DOHH2 (cell line): ENCODE data around the gene CD9.

Experiments
- H3F3A ChIP-seq: fragments of 200-600 bp; sonication (generic), shearing (Covaris generic); 2 replicates; pipeline ENCODE4 v1.6.0; 2016; ENCODE audit warnings: antibody characterized with exemption, mild to moderate bottlenecking; ENCODE audit not compliant: control insufficient read depth, insufficient read depth
- H3K27ac ChIP-seq: fragments of 200-600 bp; sonication (generic); 2 replicates; pipeline ENCODE4 v1.5.1; 2014; ENCODE audit warnings: low read depth, mild to moderate bottlenecking, low read length, moderate library complexity
- H3K27me3 ChIP-seq: fragments of 200-600 bp; sonication (generic); 2 replicates; pipeline ENCODE4 v1.6.1; 2014; ENCODE audit warnings: mild to moderate bottlenecking, low read length, mixed read lengths; ENCODE audit not compliant: control insufficient read depth
- H3K36me3 ChIP-seq: fragments of 200-600 bp; sonication (generic); 2 replicates; pipeline ENCODE4 v1.6.1; 2014; ENCODE audit warnings: mild to moderate bottlenecking, low read length, moderate library complexity, mixed read lengths; ENCODE audit not compliant: control insufficient read depth
- H3K4me1 ChIP-seq: fragments of 200-600 bp; sonication (generic); 2 replicates; pipeline ENCODE4 v1.6.1; 2014; ENCODE audit warnings: mild to moderate bottlenecking, low read length, mixed read lengths; ENCODE audit not compliant: control insufficient read depth
- H3K4me2 ChIP-seq: fragments of 200-600 bp; sonication (generic); 2 replicates; pipeline ENCODE4 v1.6.0; 2014; ENCODE audit warnings: mild to moderate bottlenecking, low read length, moderate library complexity
- H3K4me3 ChIP-seq: fragments of 200-600 bp; sonication (generic); 2 replicates; pipeline ENCODE4 v1.5.1; 2014; ENCODE audit warnings: mild to moderate bottlenecking, low read length, mixed read lengths
- H3K79me2 ChIP-seq: fragments of 200-600 bp; sonication (generic); 2 replicates; pipeline ENCODE4 v1.6.1; 2014; ENCODE audit warnings: mild to moderate bottlenecking, low read length, mixed read lengths; ENCODE audit not compliant: control insufficient read depth
- H3K9me2 ChIP-seq: fragments of 200-600 bp; sonication (generic); replicated peaks from 2 replicates; pipeline ENCODE4 v1.6.1; 2014; ENCODE audit warnings: mild to moderate bottlenecking, low read length, mixed read lengths; ENCODE audit not compliant: control insufficient read depth
- H3K9me3 ChIP-seq: fragments of 200-600 bp; sonication (generic); 2 replicates; pipeline ENCODE4 v1.6.1; 2014; ENCODE audit warnings: antibody characterized with exemption, low read length, mixed read lengths; ENCODE audit not compliant: control insufficient read depth, insufficient read depth
- H4K20me1 ChIP-seq: fragments of 200-600 bp; sonication (generic); 2 replicates; pipeline ENCODE4 v1.6.0; 2014; ENCODE audit warnings: low read depth, mild to moderate bottlenecking, antibody characterized with exemption, low read length, moderate library complexity; ENCODE audit not compliant: control insufficient read depth, insufficient read depth
- CTCF ChIP-seq: fragments of 200-600 bp; sonication (generic); IDR thresholded peaks from one replicate; pipeline ENCODE4 v1.5.1; 2014; ENCODE audit warnings: antibody characterized with exemption, mild to moderate bottlenecking, low read depth, low read length; ENCODE audit not compliant: poor library complexity, severe bottlenecking
- EZH2phosphoT487 ChIP-seq: fragments of 200-600 bp; sonication (generic); IDR thresholded peaks from 2 replicates; pipeline ENCODE4 v1.6.1; 2017; ENCODE audit warnings: borderline replicate concordance, mild to moderate bottlenecking, antibody characterized with exemption, low read length, moderate library complexity, mixed read lengths

CD9 gene

DNA sequence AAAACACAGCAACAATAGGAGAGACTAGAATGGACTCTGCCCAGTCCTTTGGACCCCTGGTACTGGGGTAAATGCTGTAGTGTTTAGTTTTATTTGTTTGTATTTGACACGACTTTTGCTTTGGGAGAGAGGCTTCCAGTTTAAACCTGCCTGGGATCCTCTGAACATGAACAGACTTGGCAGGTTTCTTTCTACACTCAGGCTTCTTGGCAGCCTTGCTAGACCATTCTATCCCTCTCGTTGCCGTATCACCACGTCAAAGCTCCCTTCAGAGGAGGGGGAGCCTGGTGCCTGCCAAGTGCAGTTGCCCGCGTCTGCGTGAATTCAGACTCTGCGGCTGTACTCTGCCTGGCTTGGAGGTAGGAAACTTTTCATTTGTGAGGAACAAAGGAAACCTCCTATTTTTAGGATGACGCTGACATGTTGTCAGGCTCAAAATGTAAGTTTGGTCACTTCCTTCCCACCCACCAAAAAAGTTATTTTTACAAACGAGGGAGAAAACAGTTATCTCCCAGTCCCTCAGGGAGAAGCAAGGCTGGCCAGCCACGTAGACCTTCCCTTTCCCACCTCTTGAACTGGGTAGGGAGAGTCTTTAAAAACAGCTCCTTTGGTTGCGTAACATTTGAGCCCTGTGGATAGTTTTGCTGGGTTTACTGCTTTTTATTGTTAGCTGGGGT lies 25.9 kb downstream of the CD9 start:
- H3K36me3 ChIP-seq: no peaks in the 10 kb centered on the region
- H3K4me1 ChIP-seq: peaks cover 12% of the 10 kb centered on the region
- no peak overlapping the region for H3K4me3 ChIP-seq
- H3K79me2 ChIP-seq: no peaks in the 10 kb centered on the region
- H3K9me2 ChIP-seq: no peaks in the 10 kb centered on the region
- no peaks in the 10 kb centered on the region for H4K20me1 ChIP-seq
- no peak overlapping the region for H3K27ac ChIP-seq
- H3K4me2 ChIP-seq: no peak overlapping the region
- 0 out of 2 replicates have a peak, but pooled peaks cover 1% of the 10 kb centered on the region for H3K27me3 ChIP-seq
- no peaks in the 10 kb centered on the region for H3F3A ChIP-seq
- no peaks in the 10 kb centered on the region for H3K9me3 ChIP-seq
- no peak for TF ChIP-seq CTCF
- TF ChIP-seq EZH2phosphoT487: no peak

- no peak overlapping the region for H3K4me2 ChIP-seq
- no peaks in the 10 kb centered on the region for H3F3A ChIP-seq
- no peaks in the 10 kb centered on the region for H4K20me1 ChIP-seq
- H3K79me2 ChIP-seq: no peaks in the 10 kb centered on the region
- no peaks in the 10 kb centered on the region for H3K36me3 ChIP-seq
- H3K27me3 ChIP-seq: no peaks in the 10 kb centered on the region
- H3K4me1 ChIP-seq: peaks cover 17% of the 10 kb centered on the region
- no peak for TF ChIP-seq EZH2phosphoT487
- TF ChIP-seq CTCF: no peak
- H3K27ac ChIP-seq: no peak overlapping the region
- H3K9me3 ChIP-seq: no peaks in the 10 kb centered on the region
- H3K9me2 ChIP-seq: no peaks in the 10 kb centered on the region
- H3K4me3 ChIP-seq: no peak overlapping the region
Measured at GRCh38 chr12:6226679-6227051, 26.5 kb downstream of the CD9 start.

- no peaks in the 10 kb centered on the region for H3K79me2 ChIP-seq
- H3K27ac ChIP-seq: no peak overlapping the region
- H3K36me3 ChIP-seq: no peaks in the 10 kb centered on the region
Measured at GRCh38 chr12:6228535-6229223, 28.5 kb downstream of the CD9 start.

More at GRCh38 chr12:6228535-6229223, 28.5 kb downstream of the CD9 start:
- peaks cover 17% of the 10 kb centered on the region for H3K4me1 ChIP-seq
- no peaks in the 10 kb centered on the region for H3K27me3 ChIP-seq
- no peaks in the 10 kb centered on the region for H4K20me1 ChIP-seq
- TF ChIP-seq EZH2phosphoT487: no peak
- no peaks in the 10 kb centered on the region for H3K9me3 ChIP-seq
- H3K9me2 ChIP-seq: no peaks in the 10 kb centered on the region
- H3K4me3 ChIP-seq: no peak overlapping the region
- H3F3A ChIP-seq: no peaks in the 10 kb centered on the region
- no peak overlapping the region for H3K4me2 ChIP-seq
